Sigmoid colon (tissue), 3 donors: ENCODE data around the gene EML4.

ENCODE experiments used
- CTCF ChIP-seq, 4 experiments: fragments of 450-650 bp in 3 of 4; fragments of 200-600 bp in 1 of 4; IDR thresholded peaks; one replicate each; pipeline ENCODE4 v1.5.1; 2016 to 2019; ENCODE audit warnings: antibody characterized with exemption in 4 of 4, mild to moderate bottlenecking in 3 of 4, moderate library complexity in 2 of 4
- POLR2A ChIP-seq, 2 donors: fragments of 450-650 bp; IDR thresholded peaks; one replicate each; pipeline ENCODE4 v1.6.1; 2016; ENCODE audit warnings: antibody characterized with exemption in 2 of 2, mild to moderate bottlenecking in 2 of 2, moderate library complexity in 2 of 2

- no peak for TF ChIP-seq CTCF (IDR thresholded peaks at IDR 0.05)
- TF ChIP-seq POLR2A (IDR thresholded peaks at IDR 0.05): no peak
These were observed 167.3 kb downstream of the EML4 start for GRCh38 chr2:42336361-42336965.
